DMS153 treated with DMSO at 0.1 percent for 48 hours (cell line): ENCODE data around the gene PRDM16.

Experiments
- DNase-seq: peaks from one replicate; lab custom pipeline; 2025; ENCODE audit not compliant: unreplicated experiment; lab: John Stamatoyannopoulos, UW

The PRDM16 gene

DNA sequence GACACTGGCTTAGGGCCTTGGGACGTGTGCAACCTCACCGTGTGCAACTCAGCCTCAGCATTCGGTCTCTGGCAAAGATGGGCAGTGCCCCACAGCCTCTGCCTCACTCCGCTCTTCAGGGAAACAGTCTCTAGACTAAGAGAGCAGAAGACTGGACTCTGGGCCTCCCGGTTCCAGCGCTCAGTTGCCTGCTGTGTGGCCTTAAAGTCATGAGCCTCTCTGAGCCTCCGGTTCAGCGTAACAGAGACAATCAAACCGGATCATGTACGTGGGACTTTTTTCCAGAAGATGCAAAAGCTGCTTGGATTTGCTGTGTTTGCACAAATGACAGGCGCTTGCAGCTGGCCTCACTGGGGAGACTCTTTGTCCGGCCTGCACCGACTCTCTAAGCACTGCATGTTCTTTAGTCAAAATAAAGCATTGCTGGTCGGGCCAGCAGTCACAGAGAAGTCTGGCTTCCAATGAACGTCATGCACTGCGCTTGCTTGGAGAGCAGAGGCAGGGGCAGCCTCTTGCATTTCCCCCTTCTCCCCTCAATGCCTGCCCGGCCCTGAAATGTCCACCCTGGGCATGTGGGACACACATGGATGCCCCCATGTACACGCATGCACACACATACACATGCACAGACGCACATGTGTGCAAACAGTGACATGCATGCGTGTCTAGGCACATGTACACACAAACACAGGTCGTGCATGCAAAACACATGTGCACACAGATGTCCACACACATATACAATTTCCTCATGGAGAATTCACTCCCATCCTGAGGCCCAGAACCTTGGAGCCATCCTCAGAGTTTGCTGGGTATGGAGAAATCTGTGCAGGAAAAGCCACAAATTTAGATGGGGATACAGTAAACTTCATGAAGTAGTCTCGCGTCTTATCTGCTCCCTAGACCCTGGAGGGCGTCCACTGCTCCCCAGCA is 152.4 kb downstream of the PRDM16 start:
- no peak for DNase-seq

DNA sequence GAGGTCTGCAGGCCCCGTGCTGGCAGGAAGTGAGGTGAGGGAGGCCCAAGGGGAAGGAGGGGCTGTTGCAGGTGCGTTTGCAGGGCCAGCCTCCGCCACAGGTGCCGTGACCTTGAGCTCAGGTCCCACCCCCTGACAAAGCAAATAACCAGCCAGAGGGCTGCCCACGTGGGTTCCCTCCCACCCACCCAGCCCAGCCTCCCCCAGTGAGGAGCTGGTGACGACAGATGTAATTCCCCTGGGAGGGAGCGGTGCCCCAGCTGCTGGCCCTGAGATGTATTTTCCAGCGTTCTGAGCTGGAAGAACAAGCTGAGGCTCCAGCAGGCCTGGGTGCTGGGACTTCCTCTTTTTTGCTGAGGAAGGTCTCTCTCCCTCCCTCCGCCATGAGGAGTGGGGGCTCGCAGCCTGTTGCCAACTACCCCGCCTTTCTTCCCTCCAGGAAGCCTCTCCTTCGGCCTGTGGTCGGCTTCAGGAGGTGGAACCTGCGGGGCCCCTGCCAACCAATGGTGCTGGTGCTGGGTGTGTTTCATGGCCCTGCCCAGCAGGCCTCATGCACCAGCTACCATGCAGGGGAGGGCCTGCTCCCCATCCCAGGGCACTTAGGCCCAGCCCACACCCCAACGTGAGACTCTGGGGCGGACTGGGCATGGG is 153.2 kb downstream of the PRDM16 start:
- DNase-seq: peak; percentile 73

DNA sequence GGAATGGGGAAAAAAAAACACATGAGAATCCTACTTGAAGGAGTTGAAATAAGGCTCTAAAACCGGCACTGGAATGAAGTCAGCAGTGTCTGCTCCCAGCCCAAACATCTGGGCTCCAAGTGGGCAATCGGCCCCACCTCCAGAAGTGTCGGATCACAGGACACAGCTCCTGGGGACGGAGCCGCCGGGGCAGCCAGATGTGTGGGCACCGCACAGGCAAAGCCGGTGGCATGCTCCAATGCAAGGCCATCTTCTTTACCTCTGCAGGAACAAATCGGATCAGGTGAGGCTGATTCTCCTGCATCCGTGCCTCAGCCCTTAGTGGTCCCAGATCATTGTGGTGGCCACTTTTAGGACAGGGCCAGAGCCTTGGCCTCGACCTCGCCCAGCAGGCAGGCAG is 156.7 kb downstream of the PRDM16 start:
- DNase-seq: no peak

DNA sequence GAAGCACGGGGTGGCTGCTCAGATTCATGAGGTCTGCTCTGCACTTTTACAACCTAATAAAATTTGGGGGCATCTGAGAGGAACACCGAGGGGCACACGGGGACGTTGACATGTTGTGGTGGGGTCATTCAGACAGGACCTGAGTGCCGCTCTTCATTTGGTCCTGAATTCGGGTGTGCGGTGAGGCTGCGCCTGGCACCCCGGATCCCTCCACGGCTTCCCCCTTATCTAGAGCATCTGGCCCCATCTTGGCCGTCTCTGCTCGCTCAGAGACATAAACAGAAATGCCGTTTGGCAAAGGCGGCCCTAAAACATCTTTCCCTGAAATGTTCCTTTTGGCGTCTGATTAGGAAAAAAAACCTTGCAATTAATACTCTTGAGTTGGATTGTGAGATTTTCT is 157.2 kb downstream of the PRDM16 start:
- no peak for DNase-seq

DNA sequence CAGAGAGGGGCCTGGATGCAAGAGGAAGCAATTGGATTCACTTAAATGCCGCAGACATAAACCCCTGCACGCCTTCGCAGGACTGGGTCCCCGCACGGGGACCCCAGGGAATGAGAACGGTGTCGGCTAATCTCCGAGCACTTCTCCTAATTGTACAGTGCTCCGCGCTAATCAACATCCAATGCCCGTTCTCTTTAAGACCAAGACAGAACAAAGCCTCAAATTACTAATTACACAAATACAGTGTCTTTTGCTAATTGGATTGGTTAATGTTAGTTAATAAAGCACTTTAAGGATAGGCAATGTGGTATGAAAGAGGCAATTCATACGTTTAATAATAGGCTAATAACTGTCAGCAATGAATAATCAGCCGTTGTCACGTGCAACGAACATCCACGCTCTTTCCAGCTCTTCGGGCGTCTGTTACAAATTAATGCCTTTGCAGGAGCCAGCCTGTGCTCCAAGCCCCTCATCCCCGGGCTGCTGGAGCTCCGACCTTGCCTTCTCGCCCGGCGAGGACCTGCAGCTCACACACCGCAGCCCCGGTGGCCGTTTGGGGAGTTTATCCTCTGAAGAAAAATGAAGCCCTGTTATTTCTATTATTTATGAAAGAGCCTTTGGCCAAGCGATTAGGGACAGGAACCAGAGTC is 157.8 kb downstream of the PRDM16 start:
- no peak for DNase-seq

DNA sequence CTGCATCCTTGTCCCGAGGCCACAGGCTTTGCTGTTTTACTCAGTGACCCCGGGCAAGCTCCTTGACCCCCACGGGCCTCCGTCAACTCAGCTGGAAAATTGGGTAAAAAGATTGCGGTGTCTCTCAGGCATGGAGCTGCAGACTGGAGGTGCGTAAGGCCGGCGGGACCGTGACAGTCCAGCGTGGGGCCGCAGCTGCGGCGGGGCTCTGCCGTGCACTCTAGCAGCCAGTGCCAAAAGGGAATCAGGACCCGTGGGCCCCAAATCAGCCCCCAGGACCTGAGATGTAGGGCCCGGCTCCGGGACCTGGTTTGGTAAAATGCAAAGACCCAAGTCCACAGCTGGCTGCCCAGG is 158.3 kb downstream of the PRDM16 start:
- no peak for DNase-seq

DNA sequence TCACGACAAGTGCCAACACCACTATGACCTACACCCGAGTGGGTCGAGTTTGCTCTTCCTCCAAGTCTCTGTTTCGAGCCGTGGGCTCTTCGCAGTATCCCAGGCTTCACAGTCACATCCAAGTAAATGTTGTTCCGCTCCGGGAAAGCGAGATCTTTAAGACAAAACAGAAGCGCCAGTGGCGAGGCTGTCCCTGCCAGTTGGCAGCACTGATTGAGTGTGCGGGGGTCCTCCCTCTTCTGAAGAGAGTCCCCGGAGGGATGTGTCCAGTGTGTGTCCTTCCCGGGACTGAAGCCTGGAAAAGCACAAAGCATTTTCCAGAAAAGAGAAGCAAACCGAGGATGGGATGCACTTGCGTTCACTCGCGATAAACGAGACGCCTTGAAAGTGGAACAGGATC is 158.9 kb downstream of the PRDM16 start:
- no peak for DNase-seq

DNA sequence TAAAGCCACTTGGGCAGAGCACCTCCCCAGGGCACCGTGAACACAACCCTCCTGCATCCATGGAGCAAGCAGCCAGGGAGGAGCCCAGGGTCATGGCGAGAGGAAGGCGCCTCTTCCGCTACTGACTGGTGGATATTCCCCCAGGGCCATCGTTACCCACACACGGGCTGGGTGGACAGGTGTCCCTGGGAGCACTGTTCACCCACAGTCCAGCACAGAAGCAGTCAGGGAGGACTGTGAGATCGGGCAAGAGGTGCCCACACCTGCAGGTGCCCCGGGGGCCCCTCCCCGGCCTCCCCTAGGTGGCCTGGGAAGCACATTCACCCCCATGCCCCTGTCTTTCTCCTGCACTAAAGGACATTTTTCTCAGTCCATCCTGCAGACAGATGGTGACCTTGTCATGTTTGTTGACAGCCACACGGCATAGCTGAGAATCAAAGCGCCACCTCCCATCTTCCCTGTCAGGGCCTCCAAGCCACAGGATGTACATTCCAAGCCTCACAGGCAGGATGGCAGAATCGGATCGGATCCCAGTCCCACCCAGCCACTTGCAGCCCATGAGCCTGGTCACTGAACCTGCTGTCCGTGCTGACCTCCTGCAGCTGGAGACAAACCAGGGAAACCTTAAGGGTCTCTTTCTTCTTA is 160.2 kb downstream of the PRDM16 start:
- DNase-seq: no peak

DNA sequence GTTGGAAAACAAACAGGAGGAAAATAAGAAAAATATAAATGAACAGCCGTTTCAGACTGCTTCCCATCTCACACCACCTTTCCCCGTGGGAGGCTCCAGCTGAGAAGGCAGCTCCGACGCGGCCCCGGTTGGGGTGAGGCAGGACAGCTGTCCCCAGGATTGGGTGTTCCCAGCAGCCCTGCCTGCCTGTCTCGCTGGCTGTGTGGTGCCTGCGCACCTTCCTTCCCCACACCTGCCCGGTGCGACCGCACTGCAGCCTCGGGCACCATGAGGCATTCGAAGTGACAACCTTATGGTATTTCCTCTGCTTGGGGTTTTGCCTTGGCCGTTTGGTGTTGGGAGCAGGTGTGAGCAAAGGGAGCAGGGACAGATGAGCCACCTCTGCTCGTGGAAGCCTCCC is 161.6 kb downstream of the PRDM16 start:
- DNase-seq: no peak

DNA sequence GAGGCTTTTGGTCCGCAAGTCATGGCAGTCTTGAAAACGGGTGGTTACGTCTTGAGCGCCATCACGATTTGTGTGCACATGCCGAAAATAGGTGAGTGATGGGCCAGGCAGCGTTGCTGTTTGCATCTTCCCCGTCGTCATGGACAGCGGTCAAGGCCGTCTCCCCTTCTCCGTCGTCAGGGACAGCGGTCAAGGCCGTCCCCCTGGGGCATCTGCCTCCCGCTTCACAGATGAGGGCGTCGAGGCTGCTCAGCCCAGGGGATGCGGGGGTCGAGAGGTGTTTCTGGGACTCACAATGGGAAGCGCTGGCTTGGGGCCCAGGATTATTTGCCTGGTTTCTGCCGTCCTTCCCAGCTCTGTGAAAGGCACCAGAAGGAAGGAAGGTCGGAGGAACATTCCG is 162.2 kb downstream of the PRDM16 start:
- no peak for DNase-seq

DNA sequence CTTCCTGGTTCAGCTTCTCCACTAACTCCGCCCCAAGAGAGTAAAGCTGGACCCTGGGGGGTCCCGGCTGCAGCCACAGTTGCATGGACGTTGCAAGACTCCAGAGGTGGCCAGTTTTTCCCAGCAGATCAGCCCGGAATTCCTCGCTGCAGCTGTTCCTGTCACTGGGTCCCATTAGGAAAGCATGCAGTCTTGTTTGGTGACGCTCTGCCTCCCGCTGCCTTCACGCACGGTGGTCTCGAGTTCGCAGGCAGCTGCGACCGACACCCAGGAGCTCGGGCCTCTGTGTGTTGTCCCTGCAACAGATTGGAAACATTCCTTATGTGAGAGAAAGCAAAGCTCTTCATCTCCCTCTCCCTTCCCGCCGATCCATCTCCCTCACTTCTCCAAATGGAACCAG is 162.8 kb downstream of the PRDM16 start:
- DNase-seq: no peak

DNA sequence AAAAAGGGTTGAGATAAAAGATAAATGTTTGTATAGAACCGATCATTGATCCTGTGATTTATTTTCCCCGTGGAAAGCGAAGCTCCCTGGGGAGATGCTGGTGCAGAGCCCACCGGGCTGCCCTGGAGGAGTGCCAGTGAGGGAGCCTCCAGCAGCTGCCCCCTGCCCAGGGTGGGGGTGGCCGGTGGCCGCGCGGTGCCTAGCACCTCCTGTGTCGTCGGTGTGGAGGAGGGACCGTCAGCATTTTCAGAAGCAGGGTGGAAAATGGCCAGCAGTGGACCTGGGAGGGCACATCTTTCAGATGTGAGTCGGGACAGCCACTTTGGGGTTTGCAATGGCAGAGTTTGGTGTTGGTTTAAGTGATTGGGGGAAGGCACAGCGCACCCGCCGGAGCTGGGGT is 164.0 kb downstream of the PRDM16 start:
- no peak for DNase-seq

DNA sequence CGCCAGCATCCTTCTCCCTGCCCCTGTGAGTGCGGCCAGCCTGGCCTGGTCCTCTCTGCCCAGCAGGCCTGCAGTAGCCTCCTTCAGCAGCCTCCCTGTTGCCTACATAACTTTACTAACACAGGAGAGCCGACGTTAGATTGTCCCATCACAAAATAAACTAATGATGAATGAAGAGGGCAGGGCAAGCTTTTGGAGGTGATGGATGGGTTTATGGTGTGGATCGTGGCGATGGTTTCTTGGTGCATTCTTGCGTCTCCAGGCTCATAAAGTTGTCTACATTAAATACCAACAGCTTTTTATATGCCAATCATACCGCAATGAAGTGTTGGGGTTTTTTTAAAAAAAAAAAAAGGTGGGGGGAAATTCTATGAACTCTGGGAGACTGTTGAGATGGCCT is 164.5 kb downstream of the PRDM16 start:
- DNase-seq: no peak

DNA sequence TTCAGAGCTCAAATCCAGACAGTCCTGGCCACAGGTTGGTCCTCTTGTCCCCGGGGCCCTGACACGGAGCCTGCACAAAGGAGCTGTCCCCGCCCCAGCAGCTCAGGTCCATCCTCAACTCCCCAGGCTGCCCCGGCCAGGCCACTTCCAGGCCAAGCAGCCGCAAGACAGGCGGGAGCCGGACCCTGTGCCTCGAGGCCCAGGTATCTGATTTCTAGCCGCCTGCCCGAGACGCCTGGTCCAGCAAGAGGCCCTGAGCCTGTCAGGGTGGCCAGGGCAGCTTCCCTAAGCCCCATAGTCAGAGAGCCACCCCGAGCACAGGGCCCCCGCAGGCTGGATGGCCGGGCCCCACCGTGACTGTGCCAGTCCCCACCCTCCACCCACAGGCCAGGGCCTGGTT is 165.3 kb downstream of the PRDM16 start:
- no peak for DNase-seq

DNA sequence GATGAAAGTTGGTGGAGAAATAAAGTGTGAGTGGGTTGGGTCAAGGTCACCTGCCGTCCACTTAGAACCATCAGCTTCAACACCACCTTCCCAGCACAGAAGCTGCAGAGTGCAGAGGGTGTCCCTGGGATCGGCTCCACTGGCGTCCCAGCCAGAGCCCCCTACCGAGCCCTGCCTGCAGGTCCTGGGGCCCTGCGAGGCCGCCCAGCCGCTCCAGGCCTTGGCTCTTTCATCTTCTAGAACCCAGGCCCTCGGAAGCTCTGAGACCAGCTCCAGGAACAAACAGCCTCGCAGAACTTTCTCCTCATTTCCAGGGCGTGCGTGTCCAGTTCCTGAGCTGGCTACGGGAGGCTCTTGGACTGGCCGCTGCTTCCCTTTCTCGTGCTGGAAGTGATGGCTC is 166.0 kb downstream of the PRDM16 start:
- no peak for DNase-seq

DNA sequence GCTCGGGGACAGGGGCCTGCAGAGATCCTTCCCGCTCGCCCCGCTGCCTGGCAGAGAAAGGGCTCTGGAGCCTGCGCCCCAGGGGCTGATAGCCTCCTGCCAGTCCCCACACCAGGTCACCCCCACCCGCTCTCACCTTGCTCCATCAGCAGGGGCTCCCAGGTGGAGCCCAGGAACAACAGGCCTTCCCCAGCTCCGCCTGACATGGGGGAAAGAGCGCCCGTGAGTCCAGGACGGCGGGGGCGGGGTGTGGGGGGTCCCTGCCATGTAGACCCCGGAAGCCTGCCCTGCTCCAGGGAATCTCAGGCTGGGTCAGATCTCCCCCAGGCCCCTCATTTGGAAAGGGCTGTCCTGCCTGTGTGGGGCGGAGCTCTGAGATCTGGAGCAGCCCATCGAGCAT is 166.5 kb downstream of the PRDM16 start:
- DNase-seq: no peak

DNA sequence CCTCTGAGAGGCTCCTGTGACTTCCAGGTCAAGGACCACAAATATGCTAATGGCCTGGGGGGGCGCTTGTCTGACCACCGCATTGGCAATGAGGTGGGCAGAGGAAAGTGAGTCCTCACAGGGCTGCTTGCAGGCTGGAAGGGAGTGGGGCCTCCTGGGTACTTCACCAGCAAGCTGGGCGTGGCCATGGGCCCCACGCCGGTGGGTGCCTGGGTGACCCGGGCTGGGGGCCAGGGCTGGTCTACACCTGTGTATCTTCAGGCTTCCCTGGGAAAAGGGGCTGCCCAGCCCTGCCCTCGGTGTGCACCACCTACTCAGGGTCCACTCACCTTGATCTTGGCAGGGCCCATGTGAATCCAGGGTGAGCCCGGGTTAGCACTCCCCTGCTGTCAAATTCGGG is 167.4 kb downstream of the PRDM16 start:
- DNase-seq: no peak

DNA sequence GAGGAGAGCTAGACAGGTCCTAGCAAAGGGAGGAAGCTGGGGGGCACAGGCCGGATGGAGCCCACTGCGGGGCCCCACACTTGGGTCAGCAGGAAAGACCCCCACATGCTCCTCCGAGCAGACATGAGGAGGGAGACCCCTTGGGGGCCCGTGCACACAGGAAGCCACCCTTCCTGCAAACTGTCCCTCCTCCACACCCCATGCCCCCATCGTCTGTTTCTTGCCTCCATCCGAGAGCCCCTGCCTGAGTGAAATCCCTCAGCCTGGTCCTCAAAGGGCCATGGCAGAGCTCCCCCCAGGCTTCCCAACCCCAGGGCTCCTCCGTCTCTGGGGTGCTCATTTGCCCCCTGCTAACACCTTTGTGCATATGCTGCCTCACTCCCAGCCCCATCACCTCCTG is 168.0 kb downstream of the PRDM16 start:
- DNase-seq: no peak

DNA sequence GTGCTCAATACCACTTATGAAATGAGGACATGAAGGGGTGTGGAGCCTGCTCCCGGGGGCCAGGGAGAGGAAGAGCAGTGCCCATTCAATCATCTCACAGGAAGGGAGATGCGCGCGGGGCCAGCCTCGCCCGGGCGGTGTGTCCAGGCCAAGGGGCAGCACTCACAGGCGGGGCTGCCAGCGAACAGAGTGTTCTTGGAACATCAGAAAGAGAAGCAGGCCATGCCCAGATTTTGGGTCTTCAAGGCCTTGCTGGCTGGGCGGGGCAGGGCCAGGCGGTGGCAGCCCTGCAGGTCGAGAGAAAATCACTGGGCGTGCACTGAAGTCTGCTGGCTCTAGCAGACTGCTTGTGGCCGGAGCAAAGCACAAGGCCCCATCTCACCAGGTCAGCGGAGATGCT is 168.6 kb downstream of the PRDM16 start:
- DNase-seq: no peak

DNA sequence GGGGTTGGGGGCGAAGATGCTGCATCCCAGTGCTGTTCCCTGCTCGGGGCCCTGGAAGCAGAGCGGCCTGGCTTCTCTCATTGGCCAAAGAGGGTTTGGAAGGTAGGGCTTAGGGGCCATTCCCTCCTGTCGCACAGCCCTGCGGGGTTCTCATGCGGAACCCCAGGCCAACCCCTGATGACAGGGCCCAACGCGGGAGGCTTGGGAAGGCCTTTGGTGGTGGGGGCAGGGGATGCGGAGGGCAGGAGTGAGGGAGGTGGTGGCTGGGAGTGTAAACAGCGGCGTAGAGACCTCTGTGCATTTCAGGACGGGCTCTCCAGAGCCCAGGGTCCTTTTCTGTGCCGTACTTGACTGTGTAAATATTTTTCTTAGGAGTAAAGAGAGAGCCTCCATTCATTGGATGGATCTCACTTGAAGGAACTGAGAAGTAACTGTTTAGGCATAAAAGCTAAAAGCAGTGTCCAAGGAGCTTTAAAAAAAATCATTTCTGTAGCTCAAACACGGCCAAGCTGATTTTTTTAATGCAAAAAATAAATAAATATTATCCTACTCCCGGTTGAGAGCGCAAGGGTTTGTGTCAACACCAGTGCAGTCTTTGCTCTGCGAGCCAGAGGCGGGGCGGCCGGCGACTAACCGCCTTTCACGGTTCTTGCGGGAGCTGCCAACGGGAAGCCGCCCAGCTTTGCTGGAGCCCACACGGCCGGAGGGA is 169.1 kb downstream of the PRDM16 start:
- DNase-seq: no peak

DNA sequence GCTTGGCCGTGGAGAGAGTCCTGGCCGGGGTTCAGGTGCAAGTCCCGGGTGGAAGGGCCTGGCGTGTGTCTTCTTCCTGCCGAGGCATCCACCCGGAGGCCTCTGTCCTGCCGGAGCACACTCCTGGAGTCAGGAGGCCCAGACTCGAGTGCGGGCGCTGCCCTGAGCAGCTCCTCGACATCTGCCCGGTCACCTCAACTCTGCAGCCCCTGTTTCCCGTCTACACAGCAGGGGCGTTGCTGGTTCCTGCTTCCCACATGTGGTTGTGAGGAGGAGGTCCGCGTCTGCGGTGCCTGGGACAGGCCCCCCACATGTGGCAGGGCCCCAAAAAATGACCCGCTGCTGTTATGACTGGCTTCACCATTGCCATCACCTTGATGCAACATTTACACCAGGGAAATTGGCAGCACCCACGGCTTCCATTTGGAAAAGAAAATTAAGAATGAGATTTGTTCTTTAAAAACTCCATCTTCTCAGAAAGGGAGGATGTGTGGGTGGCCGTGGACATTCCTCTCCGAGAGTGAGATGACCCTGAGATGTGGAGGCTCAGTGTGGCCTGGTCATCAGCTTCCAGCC is 169.8 kb downstream of the PRDM16 start:
- DNase-seq: no peak
